ENCODE results near the gene CYB561A3. TPM values are rescaled to one million over a fixed set of nuclear protein-coding genes. Genes with fewer than 3 reads are reported as not detected.

Gene CYB561A3
- polyA plus RNA-seq, 2 of the 4 experiments (the other 2 are of a cell fraction): 50.8 to 56.9 TPM

DNA sequence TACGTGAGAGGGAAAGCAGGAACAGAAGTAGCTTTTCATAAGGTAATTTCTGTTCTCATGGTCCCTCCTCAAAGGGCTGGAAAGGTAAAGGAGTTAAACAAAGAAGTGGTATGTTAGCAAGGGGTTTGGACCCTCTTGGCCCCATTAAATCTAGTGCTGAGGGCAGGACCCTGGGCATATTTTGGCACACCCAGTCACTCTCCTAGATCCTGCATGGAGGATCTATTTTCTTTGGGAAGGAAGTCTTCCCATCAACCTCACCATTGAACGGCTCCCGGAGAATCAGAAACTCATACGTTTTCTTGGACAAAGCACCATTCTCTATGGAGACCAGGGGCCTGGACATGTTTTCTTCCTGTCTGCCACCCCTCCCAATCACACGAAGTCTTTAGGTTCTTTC is 42.4 kb upstream of the CYB561A3 start (continued):
- TF ChIP-seq, protein P1, sequence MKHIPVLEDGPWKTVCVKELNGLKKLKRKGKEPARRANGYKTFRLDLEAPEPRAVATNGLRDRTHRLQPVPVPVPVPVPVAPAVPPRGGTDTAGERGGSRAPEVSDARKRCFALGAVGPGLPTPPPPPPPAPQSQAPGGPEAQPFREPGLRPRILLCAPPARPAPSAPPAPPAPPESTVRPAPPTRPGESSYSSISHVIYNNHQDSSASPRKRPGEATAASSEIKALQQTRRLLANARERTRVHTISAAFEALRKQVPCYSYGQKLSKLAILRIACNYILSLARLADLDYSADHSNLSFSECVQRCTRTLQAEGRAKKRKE (CRISPR knock-in tag; IDR thresholded peaks at IDR 0.05; ENCODE audit: low read depth): no peak
- TF ChIP-seq HEYL (CRISPR knock-in tag; IDR thresholded peaks at IDR 0.05) (no peak), TFCP2L1 (CRISPR knock-in tag; IDR thresholded peaks at IDR 0.05) (no peak), HOXB5 (CRISPR knock-in tag; IDR thresholded peaks at IDR 0.05) (no peak)
- TF ChIP-seq, protein P2, sequence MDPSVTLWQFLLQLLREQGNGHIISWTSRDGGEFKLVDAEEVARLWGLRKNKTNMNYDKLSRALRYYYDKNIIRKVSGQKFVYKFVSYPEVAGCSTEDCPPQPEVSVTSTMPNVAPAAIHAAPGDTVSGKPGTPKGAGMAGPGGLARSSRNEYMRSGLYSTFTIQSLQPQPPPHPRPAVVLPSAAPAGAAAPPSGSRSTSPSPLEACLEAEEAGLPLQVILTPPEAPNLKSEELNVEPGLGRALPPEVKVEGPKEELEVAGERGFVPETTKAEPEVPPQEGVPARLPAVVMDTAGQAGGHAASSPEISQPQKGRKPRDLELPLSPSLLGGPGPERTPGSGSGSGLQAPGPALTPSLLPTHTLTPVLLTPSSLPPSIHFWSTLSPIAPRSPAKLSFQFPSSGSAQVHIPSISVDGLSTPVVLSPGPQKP (IDR thresholded peaks at IDR 0.05; ENCODE audit: low read depth, low read length): no peak

DNA sequence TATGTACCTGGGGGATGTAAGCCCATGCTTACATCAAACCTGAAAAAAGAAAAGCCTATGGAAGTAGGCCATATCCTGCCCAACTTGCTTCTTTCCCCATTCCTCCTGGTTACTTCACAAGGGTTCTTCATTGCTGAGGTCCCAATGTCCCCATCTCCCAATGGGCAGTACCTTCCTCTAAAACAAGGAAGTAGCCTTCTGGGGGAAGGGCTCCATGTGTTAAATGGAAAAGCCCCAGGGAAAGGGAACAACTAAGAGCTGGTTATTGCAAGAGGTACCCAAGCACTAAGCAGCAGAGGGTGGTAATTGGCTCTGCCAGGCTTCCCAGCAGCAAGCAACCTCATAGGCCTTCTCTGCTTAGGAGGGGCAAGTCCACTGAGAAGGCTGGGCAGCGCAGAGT is 42.0 kb upstream of the CYB561A3 start:
- H3K4me1 ChIP-seq: no peaks in the 10 kb centered on the region
- POLR2A ChIA-PET: interaction anchor here (1.2 kb wide), 1 partner anchor 26 kb away, joined by 4 read pairs; the partner anchor contains the start of genes CPSF7 and SDHAF2
- ATAC-seq (no peak), DNase-seq (ENCODE audit: low read depth in 1 of 2, low spot score in 1 of 2) (no peak), FAIRE-seq (no peak)
- CTCF ChIA-PET: interaction anchor here (3.7 to 5.6 kb wide), 2 partner anchors 11 to 18 kb away, joined by 17 to 32 read pairs; partner anchors contain the start of gene TMEM216
- no peak overlapping the region for H3K4me3 ChIP-seq
- no peak overlapping the region for H3K4me2 ChIP-seq
- H3K9me3 ChIP-seq: no peaks in the 10 kb centered on the region
- no peak for TF ChIP-seq PHF8 (IDR thresholded peaks at IDR 0.05; ENCODE audit: borderline replicate concordance, low read depth)
- 100% methylated on average over 1 of the region's 1 CpG for whole genome bisulfite sequencing (ENCODE audit: missing lambda C conversion rate)
- H3K27ac ChIP-seq: no peak overlapping the region

DNA sequence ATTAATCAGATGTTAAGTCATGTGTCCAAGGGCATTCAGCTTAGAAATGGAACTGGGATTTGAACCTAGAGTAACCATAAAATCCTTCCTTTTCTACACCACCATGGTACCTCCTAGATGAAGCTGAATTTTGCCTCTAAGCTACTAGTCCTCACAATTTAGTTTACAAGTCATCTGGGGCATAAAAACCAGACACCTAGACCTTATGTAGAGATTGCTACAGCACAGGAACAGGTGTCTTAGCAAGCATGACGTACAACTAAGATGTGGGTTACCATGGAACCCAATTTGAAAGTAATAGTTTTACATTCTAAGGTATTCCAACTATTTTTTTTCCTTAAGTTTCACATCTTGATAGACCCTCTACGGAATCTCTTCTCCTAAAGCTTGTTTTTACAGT is 39.9 kb upstream of the CYB561A3 start:
- Histone ChIP-seq H3K27ac (no peak overlapping the region), H3K4me2 (no peak overlapping the region), H3K9me3 (no peaks in the 10 kb centered on the region), H3K4me1 (no peaks in the 10 kb centered on the region), H3K4me3 (no peak overlapping the region)
- DNase-seq (ENCODE audit: low read depth in 1 of 2, low spot score in 1 of 2): no peak
- no peak for ATAC-seq
- ChIA-PET POLR2A (interaction anchor here (1.8 to 2.3 kb wide), 2 partner anchors 9 to 28 kb away, joined by 7 to 13 read pairs; partner anchors contain the start of genes CPSF7, SDHAF2 and TMEM216), CTCF (interaction anchor here (0.9 to 5.6 kb wide), 9 partner anchors 9 to 680 kb away, joined by 3 to 32 read pairs (median 5); partner anchors contain the start of genes TKFC and TMEM216)
- 91% methylated on average over 2 of the region's 2 CpGs for WGBS (ENCODE audit: missing lambda C conversion rate)
- no peak for FAIRE-seq
- TF ChIP-seq HOXA7 (CRISPR knock-in tag; IDR thresholded peaks at IDR 0.05) (0 out of 2 replicates have a peak, but pooled peaks have one; percentile 61), POLR2A (IDR thresholded peaks at IDR 0.05; ENCODE audit: low read length) (no peak)

DNA sequence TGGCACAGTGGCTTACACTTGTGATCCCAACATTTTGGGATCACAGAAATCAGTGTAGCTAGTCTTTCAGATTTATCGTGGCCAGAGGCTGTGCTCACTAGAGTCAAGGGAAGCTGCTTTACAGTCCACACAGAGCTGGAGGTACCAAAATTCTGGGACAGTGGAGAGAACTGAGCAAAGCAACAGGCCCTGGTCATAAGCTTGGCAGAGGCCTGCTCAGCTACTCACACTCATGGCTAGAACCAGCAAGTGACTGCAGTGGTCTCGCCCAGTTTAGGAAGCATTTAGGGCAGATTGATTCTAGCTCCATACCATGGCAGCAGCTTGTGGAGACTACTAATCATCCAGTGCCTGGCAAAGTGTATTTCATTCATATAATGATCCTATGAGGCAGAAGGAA is 39.5 kb upstream of the CYB561A3 start:
- FAIRE-seq: no peak
- ChIA-PET POLR2A (interaction anchor here (1.8 to 2.3 kb wide), 2 partner anchors 9 to 28 kb away, joined by 7 to 13 read pairs; partner anchors contain the start of genes CPSF7, SDHAF2 and TMEM216), CTCF (interaction anchor here (0.9 to 5.6 kb wide), 8 partner anchors 9 to 681 kb away, joined by 3 to 32 read pairs (median 6); partner anchors contain the start of gene TMEM216)
- 94% methylated on average over 2 of the region's 2 CpGs for WGBS (ENCODE audit: missing lambda C conversion rate)
- H3K4me2 ChIP-seq: no peak overlapping the region
- no peak for TF ChIP-seq MAFK (IDR thresholded peaks at IDR 0.05; ENCODE audit: partially characterized antibody)
- no peak for TF ChIP-seq GATA3 (IDR thresholded peaks at IDR 0.05; ENCODE audit: borderline replicate concordance)
- TF ChIP-seq HDAC2 (IDR thresholded peaks at IDR 0.05): no peak
- no peak for TF ChIP-seq ZC3H11A (IDR thresholded peaks at IDR 0.05)
- no peak for TF ChIP-seq HOXB13 (CRISPR knock-in tag; IDR thresholded peaks at IDR 0.05; ENCODE audit: low read depth)
- TF ChIP-seq KDM5A (IDR thresholded peaks at IDR 0.05): no peak
- no peak for TF ChIP-seq HOXA7 (CRISPR knock-in tag; IDR thresholded peaks at IDR 0.05)
- TF ChIP-seq EP300 (IDR thresholded peaks at IDR 0.05): no peak
- no peak for TF ChIP-seq CEBPB (IDR thresholded peaks at IDR 0.05)
- TF ChIP-seq, protein P3, sequence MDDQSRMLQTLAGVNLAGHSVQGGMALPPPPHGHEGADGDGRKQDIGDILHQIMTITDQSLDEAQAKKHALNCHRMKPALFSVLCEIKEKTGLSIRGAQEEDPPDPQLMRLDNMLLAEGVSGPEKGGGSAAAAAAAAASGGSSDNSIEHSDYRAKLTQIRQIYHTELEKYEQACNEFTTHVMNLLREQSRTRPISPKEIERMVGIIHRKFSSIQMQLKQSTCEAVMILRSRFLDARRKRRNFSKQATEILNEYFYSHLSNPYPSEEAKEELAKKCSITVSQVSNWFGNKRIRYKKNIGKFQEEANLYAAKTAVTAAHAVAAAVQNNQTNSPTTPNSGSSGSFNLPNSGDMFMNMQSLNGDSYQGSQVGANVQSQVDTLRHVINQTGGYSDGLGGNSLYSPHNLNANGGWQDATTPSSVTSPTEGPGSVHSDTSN (IDR thresholded peaks at IDR 0.05): no peak
- TF ChIP-seq KDM1A (IDR thresholded peaks at IDR 0.05; ENCODE audit: low read depth): no peak
- TF ChIP-seq MAZ (IDR thresholded peaks at IDR 0.05; ENCODE audit: borderline replicate concordance, low read depth, low read length): no peak
- TF ChIP-seq PHF8 (IDR thresholded peaks at IDR 0.05; ENCODE audit: borderline replicate concordance, low read depth): no peak
- TF ChIP-seq TFCP2L1 (CRISPR knock-in tag; IDR thresholded peaks at IDR 0.05): no peak
- no peaks in the 10 kb centered on the region for H3K9me3 ChIP-seq
- peak; percentile 46 to 58; a peak in 5 of 6 replicates for ATAC-seq
- no peaks in the 10 kb centered on the region for H3K4me1 ChIP-seq
- no peak overlapping the region for H3K27ac ChIP-seq
- no peak for DNase-seq (ENCODE audit: low read depth in 1 of 2, low spot score in 1 of 2)
- no peak overlapping the region for H3K4me3 ChIP-seq

All from A549 (cell line).